ENCODE data around the gene TNFSF9.

DNA sequence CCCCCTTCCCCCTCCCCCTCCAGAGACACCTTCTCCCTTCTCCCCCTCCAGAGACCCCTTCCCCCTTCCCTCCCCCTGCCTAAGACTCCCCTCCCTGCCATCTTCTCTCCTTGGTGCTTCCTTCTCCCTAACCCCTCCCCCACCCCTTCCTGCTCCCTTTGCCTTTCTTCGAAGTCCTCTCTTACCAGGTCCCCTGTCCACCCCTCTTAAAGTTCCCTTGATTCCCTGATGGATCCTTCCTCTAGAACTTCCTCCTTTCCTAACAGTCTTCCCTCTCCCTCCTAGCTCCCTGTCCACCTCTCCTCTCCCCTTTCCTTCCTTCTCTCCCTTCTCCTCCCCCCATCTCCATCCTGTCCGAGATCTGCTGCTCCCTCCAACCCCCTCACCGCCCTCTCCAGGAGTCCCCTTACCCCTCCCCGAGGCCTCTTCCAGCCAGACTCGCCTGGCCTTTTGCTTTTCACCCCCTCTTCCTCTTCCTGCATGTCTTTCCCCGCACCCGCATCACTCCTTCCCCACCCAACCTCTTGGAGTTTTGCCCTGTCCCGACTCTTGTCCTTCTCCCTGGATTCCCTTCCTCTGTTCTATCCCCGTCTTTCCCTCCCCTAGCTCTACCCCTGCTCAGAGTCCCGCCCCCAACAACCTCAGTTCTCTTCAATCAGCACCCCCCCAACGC is 3.1 kb downstream of the TNFSF9 start:
- no peak for TF ChIP-seq GATA2 (IDR thresholded peaks at IDR 0.05; ENCODE audit: low read depth, low read length)
- TF ChIP-seq GATA3 (IDR thresholded peaks at IDR 0.05; ENCODE audit: low read depth, low read length), result no peak
